ENCODE data around the gene PLEKHA1.

The PLEKHA1 gene

DNA sequence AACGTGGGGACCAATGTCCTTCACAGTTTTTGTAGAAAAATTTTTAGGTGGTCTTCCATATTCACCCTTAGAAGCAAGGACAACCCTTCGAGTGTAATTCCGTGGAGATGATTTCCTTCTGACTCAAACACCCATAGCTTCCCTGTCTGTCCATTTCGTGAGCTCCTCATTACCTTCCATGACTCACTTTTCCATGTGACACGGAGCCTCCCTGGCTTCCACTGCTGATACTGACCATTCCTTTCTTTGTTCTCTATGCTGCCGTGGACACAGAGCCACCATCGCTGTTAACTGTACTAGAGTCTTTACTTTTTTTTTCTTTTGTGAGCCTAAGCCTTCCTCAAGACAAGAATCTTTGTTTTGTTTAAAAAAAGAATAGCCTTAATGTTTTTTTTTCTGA, 67.5 kb downstream of the PLEKHA1 start:
- Histone ChIP-seq H3K27me3 (ENCODE audit: insufficient read depth, low read length, poor library complexity) (no peaks in the 10 kb centered on the region), H2AFZ (ENCODE audit: low read depth, low read length) (no peak overlapping the region), H3K4me2 (ENCODE audit: insufficient read depth, low read length) (no peak overlapping the region), H3K36me3 (ENCODE audit: insufficient read depth, low read length) (no peaks in the 10 kb centered on the region), H3K27ac (ENCODE audit: low read length) (no peak overlapping the region), H3K9ac (ENCODE audit: low read depth, low read length) (no peak overlapping the region), H3K4me1 (ENCODE audit: insufficient read depth, low read length) (no peaks in the 10 kb centered on the region), H3K4me3 (ENCODE audit: low read depth in 1 of 2, low read length in 2 of 2) (no peak overlapping the region), H3K9me3 (ENCODE audit: insufficient read depth, low read length, severe bottlenecking) (no peaks in the 10 kb centered on the region), H4K20me1 (ENCODE audit: insufficient read depth, low read length) (no peaks in the 10 kb centered on the region), H3K79me2 (ENCODE audit: insufficient read depth, low read length) (no peaks in the 10 kb centered on the region)
- DNase-seq = no peak
- TF ChIP-seq, protein P1, sequence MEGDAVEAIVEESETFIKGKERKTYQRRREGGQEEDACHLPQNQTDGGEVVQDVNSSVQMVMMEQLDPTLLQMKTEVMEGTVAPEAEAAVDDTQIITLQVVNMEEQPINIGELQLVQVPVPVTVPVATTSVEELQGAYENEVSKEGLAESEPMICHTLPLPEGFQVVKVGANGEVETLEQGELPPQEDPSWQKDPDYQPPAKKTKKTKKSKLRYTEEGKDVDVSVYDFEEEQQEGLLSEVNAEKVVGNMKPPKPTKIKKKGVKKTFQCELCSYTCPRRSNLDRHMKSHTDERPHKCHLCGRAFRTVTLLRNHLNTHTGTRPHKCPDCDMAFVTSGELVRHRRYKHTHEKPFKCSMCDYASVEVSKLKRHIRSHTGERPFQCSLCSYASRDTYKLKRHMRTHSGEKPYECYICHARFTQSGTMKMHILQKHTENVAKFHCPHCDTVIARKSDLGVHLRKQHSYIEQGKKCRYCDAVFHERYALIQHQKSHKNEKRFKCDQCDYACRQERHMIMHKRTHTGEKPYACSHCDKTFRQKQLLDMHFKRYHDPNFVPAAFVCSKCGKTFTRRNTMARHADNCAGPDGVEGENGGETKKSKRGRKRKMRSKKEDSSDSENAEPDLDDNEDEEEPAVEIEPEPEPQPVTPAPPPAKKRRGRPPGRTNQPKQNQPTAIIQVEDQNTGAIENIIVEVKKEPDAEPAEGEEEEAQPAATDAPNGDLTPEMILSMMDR (IDR thresholded peaks at IDR 0.05; ENCODE audit: borderline replicate concordance, extremely low read depth, low read length, poor library complexity, severe bottlenecking) = no peak
- no peak for TF ChIP-seq EZH2 (IDR thresholded peaks at IDR 0.05; ENCODE audit: borderline replicate concordance, low read depth, low read length, severe bottlenecking)
- ATAC-seq (ENCODE audit: insufficient read depth, low read depth) = no peak

DNA sequence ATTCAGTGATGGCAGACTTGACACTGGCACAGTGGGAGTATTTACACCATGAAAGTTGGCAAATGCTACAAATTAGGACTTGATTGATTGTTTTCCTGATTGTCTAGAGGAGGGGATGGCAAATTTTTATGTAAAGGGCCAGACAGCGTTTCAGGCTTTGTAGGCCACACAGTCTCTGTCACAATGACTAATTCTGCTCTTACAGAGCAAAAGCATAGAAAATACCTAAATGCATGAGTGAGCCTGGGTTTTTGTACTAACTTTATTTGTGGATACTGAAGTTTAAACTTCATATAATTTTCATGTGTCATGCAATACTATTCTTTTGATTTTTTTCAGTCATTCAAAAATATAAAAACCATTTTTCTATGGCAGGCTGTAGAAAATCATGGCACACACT, 71.0 kb downstream of the PLEKHA1 start:
- H4K20me1 ChIP-seq (ENCODE audit: insufficient read depth, low read length) = no peaks in the 10 kb centered on the region
- H3K27ac ChIP-seq (ENCODE audit: low read length) = no peak overlapping the region
- H2AFZ ChIP-seq (ENCODE audit: low read depth, low read length) = no peak overlapping the region
- no peaks in the 10 kb centered on the region for H3K36me3 ChIP-seq (ENCODE audit: insufficient read depth, low read length)
- no peak overlapping the region for H3K4me2 ChIP-seq (ENCODE audit: insufficient read depth, low read length)
- ATAC-seq (ENCODE audit: insufficient read depth, low read depth) (no peak), DNase-seq (no peak)
- TF ChIP-seq, protein P1 (IDR thresholded peaks at IDR 0.05; ENCODE audit: borderline replicate concordance, extremely low read depth, low read length, poor library complexity, severe bottlenecking) = no peak
- no peak for TF ChIP-seq EZH2 (IDR thresholded peaks at IDR 0.05; ENCODE audit: borderline replicate concordance, low read depth, low read length, severe bottlenecking)
- H3K9me3 ChIP-seq (ENCODE audit: insufficient read depth, low read length, severe bottlenecking) = no peaks in the 10 kb centered on the region
- no peaks in the 10 kb centered on the region for H3K27me3 ChIP-seq (ENCODE audit: insufficient read depth, low read length, poor library complexity)
- no peak overlapping the region for H3K4me3 ChIP-seq (ENCODE audit: low read depth in 1 of 2, low read length in 2 of 2)
- no peaks in the 10 kb centered on the region for H3K79me2 ChIP-seq (ENCODE audit: insufficient read depth, low read length)
- H3K9ac ChIP-seq (ENCODE audit: low read depth, low read length) = no peak overlapping the region
- H3K4me1 ChIP-seq (ENCODE audit: insufficient read depth, low read length) = no peaks in the 10 kb centered on the region

DNA sequence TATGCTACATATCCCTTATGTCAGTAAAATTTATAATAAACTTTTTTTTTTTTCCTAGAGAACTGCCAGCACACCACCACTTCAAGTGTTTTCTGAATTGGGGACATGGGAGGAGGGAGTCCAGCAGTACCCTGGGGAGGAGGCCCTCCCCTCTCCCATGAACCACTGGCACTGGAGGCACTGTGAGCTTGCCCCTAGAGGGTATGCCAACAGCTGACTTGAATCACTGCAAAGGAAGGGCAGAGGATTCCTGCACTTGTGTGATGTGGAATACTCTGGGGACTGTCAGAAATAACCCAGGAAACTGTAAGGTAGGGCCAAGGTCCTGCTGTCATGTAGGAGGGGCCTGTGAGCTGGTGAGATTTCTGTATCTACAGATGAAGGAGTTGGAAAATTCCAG, 71.4 kb downstream of the PLEKHA1 start:
- H4K20me1 ChIP-seq (ENCODE audit: insufficient read depth, low read length) = no peaks in the 10 kb centered on the region
- H2AFZ ChIP-seq (ENCODE audit: low read depth, low read length) = no peak overlapping the region
- no peak overlapping the region for H3K9ac ChIP-seq (ENCODE audit: low read depth, low read length)
- DNase-seq = no peak
- ATAC-seq (ENCODE audit: insufficient read depth, low read depth) = no peak
- H3K79me2 ChIP-seq (ENCODE audit: insufficient read depth, low read length) = no peaks in the 10 kb centered on the region
- H3K9me3 ChIP-seq (ENCODE audit: insufficient read depth, low read length, severe bottlenecking) = no peaks in the 10 kb centered on the region
- TF ChIP-seq, protein P1 (IDR thresholded peaks at IDR 0.05; ENCODE audit: borderline replicate concordance, extremely low read depth, low read length, poor library complexity, severe bottlenecking) = no peak
- no peak for TF ChIP-seq EZH2 (IDR thresholded peaks at IDR 0.05; ENCODE audit: borderline replicate concordance, low read depth, low read length, severe bottlenecking)
- H3K4me2 ChIP-seq (ENCODE audit: insufficient read depth, low read length) = no peak overlapping the region
- no peak overlapping the region for H3K27ac ChIP-seq (ENCODE audit: low read length)
- no peaks in the 10 kb centered on the region for H3K36me3 ChIP-seq (ENCODE audit: insufficient read depth, low read length)
- no peaks in the 10 kb centered on the region for H3K27me3 ChIP-seq (ENCODE audit: insufficient read depth, low read length, poor library complexity)
- no peak overlapping the region for H3K4me3 ChIP-seq (ENCODE audit: low read depth in 1 of 2, low read length in 2 of 2)
- no peaks in the 10 kb centered on the region for H3K4me1 ChIP-seq (ENCODE audit: insufficient read depth, low read length)

All from DND-41 (cell line).